8988T (cell line): Measurements from ENCODE around the gene FUT9.

Experiments
- DNase-seq: peaks from one replicate; pipeline ENCODE4 v3.0.0; 2011

Gene FUT9

GRCh38 chr6:96015518-96016333, at the start of gene FUT9:
Gene FUT9 (plus strand): TSS chr6:96015974. CDS start chr6:96203156, 187,182 bp downstream.
- no peak for DNase-seq

GRCh38 chr6:95967594-95967993, 48.2 kb upstream of the FUT9 start:
- no peak for DNase-seq

GRCh38 chr6:95973976-95974375, 41.8 kb upstream of the FUT9 start:
- no peak for DNase-seq

GRCh38 chr6:95978230-95978629, 37.5 kb upstream of the FUT9 start:
- DNase-seq, result no peak

GRCh38 chr6:95991906-95992305, 23.9 kb upstream of the FUT9 start:
- no peak for DNase-seq

GRCh38 chr6:95994151-95994550, 21.6 kb upstream of the FUT9 start:
- DNase-seq, result no peak

- DNase-seq, result no peak
These were observed 17.6 kb upstream of the FUT9 start for GRCh38 chr6:95998133-95998532.

GRCh38 chr6:96001891-96002575, 13.7 kb upstream of the FUT9 start:
- no peak for DNase-seq

GRCh38 chr6:96002576-96002910, 13.2 kb upstream of the FUT9 start:
- DNase-seq, result no peak

GRCh38 chr6:96002912-96003311, 12.9 kb upstream of the FUT9 start:
- no peak for DNase-seq

GRCh38 chr6:96007663-96008062, 8.1 kb upstream of the FUT9 start:
- no peak for DNase-seq

GRCh38 chr6:96013531-96013930, 2.2 kb upstream of the FUT9 start:
- no peak for DNase-seq

GRCh38 chr6:96014846-96015517, 792 bp upstream of the FUT9 start:
- no peak for DNase-seq

- no peak for DNase-seq
These were observed 728 bp downstream of the FUT9 start for GRCh38 chr6:96016334-96017069.

GRCh38 chr6:96017070-96017359, 1.2 kb downstream of the FUT9 start:
- no peak for DNase-seq

- no peak for DNase-seq
These were observed 6.5 kb downstream of the FUT9 start for GRCh38 chr6:96022225-96022624.

- no peak for DNase-seq
These were observed 16.9 kb downstream of the FUT9 start for GRCh38 chr6:96032661-96033060.

- DNase-seq, result no peak
These were observed 35.8 kb downstream of the FUT9 start for GRCh38 chr6:96051555-96051954.

GRCh38 chr6:96058082-96058481, 42.3 kb downstream of the FUT9 start:
- DNase-seq, result no peak

GRCh38 chr6:96059586-96059985, 43.8 kb downstream of the FUT9 start:
- DNase-seq, result no peak

- no peak for DNase-seq
These were observed 44.5 kb downstream of the FUT9 start for GRCh38 chr6:96060249-96060648.

GRCh38 chr6:96065213-96065612, 49.4 kb downstream of the FUT9 start:
- no peak for DNase-seq

- DNase-seq, result no peak
These were observed 50.6 kb downstream of the FUT9 start for GRCh38 chr6:96066376-96066775.

- no peak for DNase-seq
These were observed 57.8 kb downstream of the FUT9 start for GRCh38 chr6:96073555-96073954.
